ENCODE data around the gene NEK3. TPM values are rescaled to one million over a fixed set of nuclear protein-coding genes. Genes with fewer than 3 reads are reported as not detected.
"Not testable (repeated sequence)": the region's sequence is repeated elsewhere in the genome, so short reads cannot be mapped to it uniquely, and the experiment has no call there.

The NEK3 gene
- total RNA-seq, 6 experiments from 2014 or later = 5.0 to 9.9 (median 7.8) TPM

- no peaks in the 10 kb centered on the region for H3K9me3 Mint-ChIP-seq
- H3K27ac Mint-ChIP-seq = no peak overlapping the region
- DNase-seq = no peak
- TF ChIP-seq CTCF (IDR thresholded peaks at IDR 0.05) = no peak
- peaks cover 2% of the 10 kb centered on the region; the same call in 1 of the 2 replicates for H3K27me3 Mint-ChIP-seq (ENCODE audit: insufficient read depth)
- H3K4me3 Mint-ChIP-seq = no peak overlapping the region
- H3K36me3 Mint-ChIP-seq (ENCODE audit: low read depth) = peaks cover 4% of the 10 kb centered on the region; the same call in 1 of the 2 replicates
- H3K4me1 Mint-ChIP-seq (ENCODE audit: low read depth) = no peaks in the 10 kb centered on the region
Observed at GRCh38 chr13:52179925-52180324, 20.5 kb upstream of the NEK3 start.

GRCh38 chr13:52177276-52177675, 17.9 kb upstream of the NEK3 start:
- H3K36me3 Mint-ChIP-seq (ENCODE audit: low read depth) = no peaks in the 10 kb centered on the region; the same call in 1 of the 2 replicates
- no peak for TF ChIP-seq CTCF (IDR thresholded peaks at IDR 0.05)
- H3K4me1 Mint-ChIP-seq (ENCODE audit: low read depth) = no peaks in the 10 kb centered on the region
- no peak overlapping the region for H3K27ac Mint-ChIP-seq
- H3K9me3 Mint-ChIP-seq = no peaks in the 10 kb centered on the region
- H3K27me3 Mint-ChIP-seq (ENCODE audit: insufficient read depth) = peaks cover 2% of the 10 kb centered on the region; the same call in 1 of the 2 replicates
- no peak for DNase-seq
- H3K4me3 Mint-ChIP-seq = no peak overlapping the region

- not testable (repeated sequence) for H3K4me1 Mint-ChIP-seq (ENCODE audit: low read depth); DNase-seq; H3K27me3 Mint-ChIP-seq (ENCODE audit: insufficient read depth); H3K9me3 Mint-ChIP-seq; H3K27ac Mint-ChIP-seq; H3K4me3 Mint-ChIP-seq; H3K36me3 Mint-ChIP-seq (ENCODE audit: low read depth)
Observed at GRCh38 chr13:52173970-52174369, 14.6 kb upstream of the NEK3 start.

- no peaks in the 10 kb centered on the region for H3K4me1 Mint-ChIP-seq (ENCODE audit: low read depth)
- H3K27me3 Mint-ChIP-seq (ENCODE audit: insufficient read depth) = no peaks in the 10 kb centered on the region
- no peak for DNase-seq
- no peak overlapping the region for H3K4me3 Mint-ChIP-seq
- no peaks in the 10 kb centered on the region for H3K9me3 Mint-ChIP-seq
- H3K27ac Mint-ChIP-seq = no peak overlapping the region
- TF ChIP-seq CTCF (IDR thresholded peaks at IDR 0.05) = no peak
- H3K36me3 Mint-ChIP-seq (ENCODE audit: low read depth) = no peaks in the 10 kb centered on the region
Observed at GRCh38 chr13:52173373-52173772, 14.0 kb upstream of the NEK3 start.

- not testable (repeated sequence) for H3K27ac Mint-ChIP-seq; H3K9me3 Mint-ChIP-seq; H3K36me3 Mint-ChIP-seq (ENCODE audit: low read depth); H3K4me3 Mint-ChIP-seq; H3K4me1 Mint-ChIP-seq (ENCODE audit: low read depth); DNase-seq; H3K27me3 Mint-ChIP-seq (ENCODE audit: insufficient read depth)
Observed at GRCh38 chr13:52171686-52172085, 12.3 kb upstream of the NEK3 start.

- H3K9me3 Mint-ChIP-seq; H3K27ac Mint-ChIP-seq; H3K4me3 Mint-ChIP-seq; H3K4me1 Mint-ChIP-seq (ENCODE audit: low read depth); DNase-seq; H3K27me3 Mint-ChIP-seq (ENCODE audit: insufficient read depth); H3K36me3 Mint-ChIP-seq (ENCODE audit: low read depth): not testable (repeated sequence)
Observed at GRCh38 chr13:52170828-52171391, 11.5 kb upstream of the NEK3 start.

GRCh38 chr13:52169839-52170238, 10.4 kb upstream of the NEK3 start:
- H3K27me3 Mint-ChIP-seq (ENCODE audit: insufficient read depth) = no peaks in the 10 kb centered on the region
- no peak overlapping the region for H3K27ac Mint-ChIP-seq
- no peaks in the 10 kb centered on the region for H3K9me3 Mint-ChIP-seq
- no peaks in the 10 kb centered on the region for H3K4me1 Mint-ChIP-seq (ENCODE audit: low read depth)
- no peak for DNase-seq
- no peaks in the 10 kb centered on the region for H3K36me3 Mint-ChIP-seq (ENCODE audit: low read depth)
- H3K4me3 Mint-ChIP-seq = no peak overlapping the region
- no peak for TF ChIP-seq CTCF (IDR thresholded peaks at IDR 0.05)
